ENCODE measurements around the gene CLN6. TPM values are rescaled to one million over a fixed set of nuclear protein-coding genes. Genes with fewer than 3 reads are reported as not detected.

The CLN6 gene
- total and polyA plus RNA-seq, 2 of the 4 experiments (the other 2 are of a cell fraction): 6.5 to 31.9 TPM

DNA sequence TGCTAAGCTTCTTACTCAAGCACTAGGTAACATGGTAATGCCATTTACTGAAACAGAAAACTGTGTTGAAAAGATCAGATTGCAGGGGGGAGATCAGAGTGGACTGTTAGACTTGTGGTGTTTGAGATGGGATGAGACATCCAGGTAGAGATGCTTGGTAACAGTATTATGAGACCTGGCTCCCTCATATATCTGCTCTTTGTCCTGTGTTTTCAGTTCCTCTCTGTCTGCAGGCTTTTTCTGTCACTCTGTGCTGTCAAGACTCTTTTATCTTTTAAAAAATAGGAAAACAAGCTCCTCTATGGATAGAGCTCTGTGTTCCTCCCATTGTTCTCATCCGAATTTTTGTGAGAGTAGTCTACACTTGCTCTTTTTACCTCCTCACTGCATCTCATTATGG lies 72.5 kb downstream of the CLN6 start:
- ATAC-seq (ENCODE audit: low read depth): no peak
- H3K9me3 ChIP-seq (ENCODE audit: control insufficient read depth, insufficient read depth, low read length): no peaks in the 10 kb centered on the region
- no peak overlapping the region for H3K4me2 ChIP-seq (ENCODE audit: low read depth, low read length)
- no peak overlapping the region for H3K4me3 ChIP-seq (ENCODE audit: insufficient read depth, low read depth, low read length)
- no peak overlapping the region for H3K56ac ChIP-seq (ENCODE audit: extremely low read depth, insufficient read depth, low read length)
- H2BK120ac ChIP-seq (ENCODE audit: low read depth, low read length): no peak overlapping the region
- intact Hi-C loops (cut with micrococcal nuclease): loop anchor here (5.0 kb wide), 1 partner anchor 190 kb away; no protein-coding TSS in a partner anchor
- H2AK5ac ChIP-seq (ENCODE audit: low read depth, low read length): no peak overlapping the region
- POLR2A ChIA-PET (ENCODE audit: unreplicated experiment): no interaction called here
- DNase-seq: no peak
- no peak overlapping the region for H3K23ac ChIP-seq (ENCODE audit: low read depth, low read length)
- no peak overlapping the region for H2BK15ac ChIP-seq (ENCODE audit: low read depth, low read length)
- H3K9me1 ChIP-seq (ENCODE audit: insufficient read depth, low read length): no peaks in the 10 kb centered on the region
- H3K36me3 ChIP-seq (ENCODE audit: control insufficient read depth, insufficient read depth, low read length): peaks cover 9% of the 10 kb centered on the region; the same call in 1 of the 2 replicates
- H4K20me1 ChIP-seq (ENCODE audit: insufficient read depth, low read length): no peaks in the 10 kb centered on the region; the same call in 1 of the 2 replicates
- H3K14ac ChIP-seq (replicated peaks; ENCODE audit: low read depth, low read length): no peak overlapping the region
- no peak overlapping the region for H2AFZ ChIP-seq (replicated peaks; ENCODE audit: low read length, poor library complexity)
- no peak overlapping the region for H4K5ac ChIP-seq (ENCODE audit: low read depth, low read length)
- no peak overlapping the region for H3K9ac ChIP-seq (ENCODE audit: low read depth, low read length)
- no peak overlapping the region for H4K91ac ChIP-seq (ENCODE audit: insufficient read depth, low read depth, low read length)
- H3K79me1 ChIP-seq (ENCODE audit: low read depth in 1 of 2, low read length in 2 of 2): peaks cover 22 to 23% of the 10 kb centered on the region in 2 experiments
- no peaks in the 10 kb centered on the region for H3K27me3 ChIP-seq (ENCODE audit: control insufficient read depth, insufficient read depth, low read length)
- no TSS peak for BruUV-seq (replicated peaks)
- CTCF ChIA-PET: interaction anchor here (0.9 kb wide), 1 partner anchor 294 kb away, joined by 3 read pairs; no protein-coding TSS in a partner anchor
- no peak overlapping the region for H4K8ac ChIP-seq (ENCODE audit: low read depth in 2 of 2, low read length in 2 of 2)
- H2BK20ac ChIP-seq (ENCODE audit: low read depth, low read length): no peak overlapping the region
- no peak overlapping the region for H2AK9ac ChIP-seq (replicated peaks; ENCODE audit: low read depth, low read length, poor library complexity)
- in situ Hi-C loops (cut with MboI; ENCODE audit: low sequenced_read_pairs): loop anchor here (10.0 kb wide), 1 partner anchor 292 kb away; no protein-coding TSS in a partner anchor
- dilution Hi-C loops (cut with HindIII; ENCODE audit: low sequenced_read_pairs, unreplicated experiment): no loop called here
- no peak overlapping the region for H2BK5ac ChIP-seq (ENCODE audit: low read depth, low read length, poor library complexity, severe bottlenecking)
- H3K18ac ChIP-seq (ENCODE audit: low read depth, low read length): no peak overlapping the region
- H3K27ac ChIP-seq (ENCODE audit: insufficient read depth, low read length): no peak overlapping the region
- H3K4ac ChIP-seq (ENCODE audit: low read depth, low read length): no peak overlapping the region
- WGBS, 2 experiments (ENCODE audit: extremely low coverage in 2 of 2, insufficient read length in 1 of 2): no CpG with 5 or more reads among the region's 1 CpG
- H3K4me1 ChIP-seq (ENCODE audit: control insufficient read depth, insufficient read depth, low read length): no peaks in the 10 kb centered on the region
- no peak for TF ChIP-seq MXI1 (IDR thresholded peaks at IDR 0.05; ENCODE audit: borderline replicate concordance, low read depth, low read length)
- TF ChIP-seq, protein P1, sequence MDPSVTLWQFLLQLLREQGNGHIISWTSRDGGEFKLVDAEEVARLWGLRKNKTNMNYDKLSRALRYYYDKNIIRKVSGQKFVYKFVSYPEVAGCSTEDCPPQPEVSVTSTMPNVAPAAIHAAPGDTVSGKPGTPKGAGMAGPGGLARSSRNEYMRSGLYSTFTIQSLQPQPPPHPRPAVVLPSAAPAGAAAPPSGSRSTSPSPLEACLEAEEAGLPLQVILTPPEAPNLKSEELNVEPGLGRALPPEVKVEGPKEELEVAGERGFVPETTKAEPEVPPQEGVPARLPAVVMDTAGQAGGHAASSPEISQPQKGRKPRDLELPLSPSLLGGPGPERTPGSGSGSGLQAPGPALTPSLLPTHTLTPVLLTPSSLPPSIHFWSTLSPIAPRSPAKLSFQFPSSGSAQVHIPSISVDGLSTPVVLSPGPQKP (IDR thresholded peaks at IDR 0.05; ENCODE audit: borderline replicate concordance, low read depth, low read length): no peak
- no peak for TF ChIP-seq CEBPB (IDR thresholded peaks at IDR 0.05; ENCODE audit: low read depth, low read length)

Other genes with a start within 250 kb of the CLN6 start
- gene PIAS1, start 175.4 kb downstream of the CLN6 start, total RNA-seq (2012; rRNA removed): 41.1 and 63.6 TPM in 2 replicates
- 20.0 and 20.9 TPM in 2 replicates for gene PIAS1, start 175.4 kb downstream of the CLN6 start, polyA plus RNA-seq (2012; rRNA removed)
- gene CALML4, start 24.4 kb downstream of the CLN6 start, total RNA-seq (2012; rRNA removed): 0.36 and 0.56 TPM in 2 replicates
- 0.89 and 1.3 TPM in 2 replicates for gene CALML4, start 24.4 kb downstream of the CLN6 start, polyA plus RNA-seq (2012; rRNA removed)
- 47.2 and 51.4 TPM in 2 replicates for gene FEM1B, start 48.0 kb upstream of the CLN6 start, total RNA-seq (2012; rRNA removed)
- 16.2 and 16.9 TPM in 2 replicates for gene FEM1B, start 48.0 kb upstream of the CLN6 start, polyA plus RNA-seq (2012; rRNA removed)
- gene ITGA11, start 202.4 kb upstream of the CLN6 start, total RNA-seq (2012; rRNA removed): 2.5 and 4.1 TPM in 2 replicates
- 5.6 and 6.6 TPM in 2 replicates for gene ITGA11, start 202.4 kb upstream of the CLN6 start, polyA plus RNA-seq (2012; rRNA removed)